H1 (cell line): ENCODE results near the gene ST8SIA3. TPM values are rescaled to one million over a fixed set of nuclear protein-coding genes. Genes with fewer than 3 reads are reported as not detected.
A peak's percentile ranks its signal among the peaks of the same experiment; 100 is the strongest.

Source experiments
- CTCF ChIA-PET: fragments of 300-600 bp; sonication (Branson Sonifier 250); formaldehyde crosslinking; loops from one replicate; lab custom pipeline; 2021; ENCODE audit not compliant: partially characterized antibody; lab: Charles Lee
- POLR2A ChIA-PET: fragments of 300-600 bp; sonication (Branson Sonifier 250); formaldehyde crosslinking; loops from one replicate; lab custom pipeline; 2021; ENCODE audit warnings: inconsistent platforms; ENCODE audit not compliant: partially characterized antibody; lab: Charles Lee
- DNase-seq, 2 experiments: peaks; one replicate each; pipeline versions ENCODE4 v3.0.0 to v3.0.0-alpha.2; 2010 to 2022; ENCODE audit warnings: low spot score in 2 of 2, low read depth in 1 of 2, mixed read lengths in 1 of 2
- FAIRE-seq: peaks from 2 replicates; lab custom pipeline; 2011; peaks lifted over from hg19 to GRCh38; lab: Jason Lieb, UNC
- H2AFZ ChIP-seq: 2 replicates; pipeline ENCODE4 v1.8.1; 2012; ENCODE audit warnings: low read length, inconsistent platforms
- H2AK5ac ChIP-seq: 2 replicates; pipeline ENCODE4 v1.6.1; 2013; ENCODE audit warnings: low read depth, low read length
- H2BK120ac ChIP-seq: replicated peaks from 2 replicates; pipeline ENCODE3; 2013; ENCODE audit warnings: low read depth, low read length, inconsistent platforms
- H2BK12ac ChIP-seq: 2 replicates; pipeline ENCODE4 v1.6.1; 2013; ENCODE audit warnings: low read depth, low read length
- H2BK15ac ChIP-seq: 2 replicates; pipeline ENCODE4 v1.6.1; 2013; ENCODE audit warnings: low read length
- H2BK20ac ChIP-seq: 2 replicates; pipeline ENCODE4 v1.6.1; 2013; ENCODE audit warnings: low read length
- H2BK5ac ChIP-seq: 2 replicates; pipeline ENCODE4 v1.6.1; 2013; ENCODE audit warnings: low read depth, low read length
- H3K14ac ChIP-seq: 2 replicates; pipeline ENCODE4 v1.6.1; 2013; ENCODE audit warnings: inconsistent platforms; ENCODE audit not compliant: insufficient read length
- H3K18ac ChIP-seq: 2 replicates; pipeline ENCODE4 v1.6.1; 2013; ENCODE audit warnings: low read length; ENCODE audit errors: extremely low read depth
- H3K23ac ChIP-seq: 2 replicates; pipeline ENCODE4 v1.6.1; 2013; ENCODE audit warnings: inconsistent platforms; ENCODE audit not compliant: insufficient read length
- H3K23me2 ChIP-seq: 2 replicates; pipeline ENCODE4 v1.6.1; 2013; ENCODE audit warnings: low read depth, low read length
- H3K27ac ChIP-seq: 2 replicates; pipeline ENCODE4 v1.6.1; 2011; ENCODE audit warnings: low read depth, low read length, inconsistent platforms
- H3K27me3 ChIP-seq, 4 experiments: replicated peaks in 1 of 4; 1 replicate in 1 of 4; 2 replicates in 3 of 4; pipeline versions ENCODE4 v1.6.1 to v1.8.1; 2011 to 2013; ENCODE audit warnings: low read length in 3 of 4, mild to moderate bottlenecking in 3 of 4, inconsistent platforms in 2 of 4, mixed read lengths in 2 of 4, moderate library complexity in 1 of 4; ENCODE audit not compliant: control insufficient read depth in 3 of 4, insufficient read depth in 3 of 4; ENCODE audit errors: extremely low read depth in 1 of 4
- H3K36me3 ChIP-seq, 4 experiments: 2 replicates each; pipeline versions ENCODE4 v1.6.1 to v1.8.1; 2011 to 2013; ENCODE audit warnings: mild to moderate bottlenecking in 4 of 4, low read length in 3 of 4, moderate library complexity in 2 of 4, control low read depth in 1 of 4, inconsistent platforms in 1 of 4; ENCODE audit not compliant: insufficient read depth in 4 of 4, control insufficient read depth in 2 of 4
- H3K4ac ChIP-seq: replicated peaks from 2 replicates; pipeline ENCODE3; 2013; ENCODE audit warnings: low read length, low read depth, mixed read lengths, inconsistent platforms; ENCODE audit not compliant: insufficient read length
- H3K4me1 ChIP-seq, 4 experiments: replicated peaks in 1 of 4; 1 replicate in 1 of 4; 2 replicates in 3 of 4; pipeline versions ENCODE4 v1.6.1 to v1.8.1; 2011 to 2013; ENCODE audit warnings: low read length in 3 of 4, inconsistent platforms in 2 of 4, mixed read lengths in 1 of 4; ENCODE audit not compliant: insufficient read depth in 4 of 4, control insufficient read depth in 3 of 4
- H3K4me2 ChIP-seq, 2 experiments: 2 replicates each; pipeline versions ENCODE4 v1.6.1 to v1.8.1; 2011 to 2013; ENCODE audit warnings: low read depth in 2 of 2, low read length in 2 of 2, control low read depth in 1 of 2, inconsistent platforms in 1 of 2, mild to moderate bottlenecking in 1 of 2; ENCODE audit not compliant: insufficient read depth in 1 of 2
- H3K4me3 ChIP-seq, 4 experiments: fragments of 200-600, 300-600 bp in 1 of 4; sonication (generic), shearing (Covaris generic), sonication (Bioruptor Twin) in 1 of 4; 2 replicates each; pipeline versions ENCODE4 v1.5.1 to v1.8.1; 2011 to 2016; ENCODE audit warnings: low read length in 4 of 4, low read depth in 3 of 4, control low read depth in 2 of 4, inconsistent platforms in 2 of 4, mild to moderate bottlenecking in 2 of 4, mixed read lengths in 1 of 4, moderate library complexity in 1 of 4; ENCODE audit not compliant: insufficient read depth in 2 of 4; ENCODE audit errors: extremely low read depth in 1 of 4
- H3K56ac ChIP-seq: replicated peaks from 2 replicates; pipeline ENCODE3; 2013; ENCODE audit warnings: low read depth, mild to moderate bottlenecking, mixed read lengths, low read length, inconsistent platforms; ENCODE audit not compliant: insufficient read length
- H3K79me1 ChIP-seq: 2 replicates; pipeline ENCODE4 v1.6.1; 2013; ENCODE audit warnings: low read depth, low read length, control low read depth
- H3K79me2 ChIP-seq, 2 experiments: 2 replicates each; pipeline versions ENCODE4 v1.6.1 to v1.8.1; 2012 to 2013; ENCODE audit warnings: low read length in 2 of 2, mild to moderate bottlenecking in 2 of 2, inconsistent platforms in 1 of 2; ENCODE audit not compliant: insufficient read depth in 2 of 2, control insufficient read depth in 1 of 2
- H3K9ac ChIP-seq, 4 experiments: replicated peaks in 1 of 4; 1 replicate in 1 of 4; 2 replicates in 3 of 4; pipeline versions ENCODE4 v1.6.1 to v1.8.1; 2011 to 2013; ENCODE audit warnings: low read depth in 3 of 4, low read length in 3 of 4, control low read depth in 2 of 4, mild to moderate bottlenecking in 2 of 4, moderate library complexity in 2 of 4, inconsistent platforms in 1 of 4; ENCODE audit errors: extremely low read depth in 1 of 4
- H3K9me3 ChIP-seq, 2 experiments: 2 replicates each; pipeline versions ENCODE4 v1.6.1 to v1.8.1; 2012 to 2013; ENCODE audit warnings: mild to moderate bottlenecking in 2 of 2, moderate library complexity in 2 of 2, control low read depth in 1 of 2, inconsistent platforms in 1 of 2, low read depth in 1 of 2, low read length in 1 of 2, mixed read lengths in 1 of 2; ENCODE audit not compliant: insufficient read depth in 2 of 2
- H4K20me1 ChIP-seq, 2 experiments: replicated peaks in 1 of 2; 2 replicates each; pipeline versions ENCODE3 to v1.8.1; 2011 to 2013; ENCODE audit warnings: inconsistent platforms in 2 of 2, low read length in 2 of 2, mild to moderate bottlenecking in 1 of 2; ENCODE audit not compliant: insufficient read depth in 2 of 2, control insufficient read depth in 1 of 2
- H4K5ac ChIP-seq: 2 replicates; pipeline ENCODE4 v1.6.1; 2013; ENCODE audit warnings: low read length, low read depth, mixed read lengths, inconsistent platforms; ENCODE audit not compliant: insufficient read length
- H4K8ac ChIP-seq: 2 replicates; pipeline ENCODE4 v1.8.0; 2013; ENCODE audit warnings: mild to moderate bottlenecking, moderate library complexity, low read length, inconsistent platforms; ENCODE audit not compliant: insufficient read depth; ENCODE audit errors: extremely low read depth
- H4K91ac ChIP-seq: replicated peaks from 2 replicates; pipeline ENCODE3; 2013; ENCODE audit warnings: low read length, mixed read lengths, inconsistent platforms; ENCODE audit not compliant: insufficient read length
- ASH2L ChIP-seq: fragments of 200-600, 300-600 bp; sonication (generic); IDR thresholded peaks from one replicate; pipeline ENCODE4 v1.7.1; 2017; ENCODE audit warnings: low read length
- BCL11A ChIP-seq, 2 experiments: IDR thresholded peaks; one replicate each; pipeline ENCODE4 v1.6.1; 2011; ENCODE audit warnings: low read depth in 2 of 2, low read length in 2 of 2, mild to moderate bottlenecking in 2 of 2
- CBX5 ChIP-seq: fragments of 300-800, 300-1000 bp; sonication (generic); IDR thresholded peaks from 2 replicates; pipeline ENCODE4 v1.7.1; 2016; ENCODE audit warnings: antibody characterized with exemption, low read length, low read depth
- CHD1 ChIP-seq: IDR thresholded peaks from 2 replicates; pipeline ENCODE4 v1.6.1; 2012; ENCODE audit warnings: low read depth, low read length, improper control_type of control experiment
- GTF2F1 ChIP-seq: IDR thresholded peaks from 2 replicates; pipeline ENCODE4 v1.6.1; 2012; ENCODE audit warnings: low read depth, low read length, improper control_type of control experiment, borderline replicate concordance
- HDAC2 ChIP-seq, 2 experiments: fragments of 300-600 bp in 1 of 2; sonication (generic) in 1 of 2; IDR thresholded peaks; 2 replicates each; pipeline ENCODE4 v1.6.1; 2011 to 2012; ENCODE audit warnings: low read depth in 2 of 2, low read length in 2 of 2, mild to moderate bottlenecking in 2 of 2, moderate library complexity in 2 of 2, borderline replicate concordance in 1 of 2, inconsistent platforms in 1 of 2
- HDAC6 ChIP-seq: IDR thresholded peaks from one replicate; pipeline ENCODE4 v1.7.1; 2012; ENCODE audit warnings: low read depth, mild to moderate bottlenecking, inconsistent platforms, low read length, moderate library complexity
- PHF8 ChIP-seq: fragments of 200-600 bp; sonication (generic); conservative IDR thresholded peaks from 2 replicates; pipeline ENCODE4 v1.7.1; 2012; ENCODE audit warnings: low read depth, mild to moderate bottlenecking, inconsistent platforms, low read length, moderate library complexity
- RNF2 ChIP-seq: fragments of 200-900, 300-1000 bp; sonication (generic); IDR thresholded peaks from 2 replicates; pipeline ENCODE4 v1.7.1; 2016; ENCODE audit warnings: borderline replicate concordance, low read depth, mild to moderate bottlenecking, antibody characterized with exemption, low read length; ENCODE audit not compliant: poor library complexity, severe bottlenecking; ENCODE audit errors: missing control alignments
- SIRT6 ChIP-seq: IDR thresholded peaks from one replicate; pipeline ENCODE4 v1.7.1; 2012; ENCODE audit warnings: low read length, inconsistent platforms
- SP2 ChIP-seq: IDR thresholded peaks from 2 replicates; pipeline ENCODE4 v1.6.1; 2012; ENCODE audit warnings: mild to moderate bottlenecking, low read length, inconsistent platforms
- TBP ChIP-seq: IDR thresholded peaks from 2 replicates; pipeline ENCODE4 v1.6.1; 2011; ENCODE audit warnings: low read depth, low read length, improper control_type of control experiment
- YY1 ChIP-seq: IDR thresholded peaks from 2 replicates; pipeline ENCODE4 v1.6.1; 2011; ENCODE audit warnings: low read depth, mild to moderate bottlenecking, low read length
- WGBS, 2 experiments: shearing (Covaris generic) in 1 of 2; methylation state at CpG; one replicate each; pipeline versions ENCODE4 v1.1.6 to v1.1.7; 2013 to 2015; ENCODE audit warnings: low lambda C conversion rate in 2 of 2, mixed read lengths in 2 of 2, inconsistent platforms in 1 of 2, low coverage in 1 of 2, missing lambda C conversion rate in 1 of 2; ENCODE audit not compliant: insufficient replicate concordance in 2 of 2, insufficient coverage in 1 of 2, insufficient read length in 1 of 2; ENCODE audit errors: extremely low coverage in 1 of 2, missing lambda C conversion rate in 1 of 2; 5-methylcytosine and 5-hydroxymethylcytosine counted together
- polyA plus RNA-seq, 7 experiments: library from polyadenylated mRNA; depleted of rRNA in 3 of 7; stranded (reverse) in 5 of 7; unstranded in 2 of 7; fragments of >200 nt in 5 of 7; fragments of 200-250 nt in 2 of 7; gene quantifications; 1 replicate in 5 of 7; 2 replicates in 1 of 7; 4 replicates in 1 of 7; pipeline versions ENCODE4 v1.2.1 to v1.2.3, GENCODE V29; 2011 to 2013; ENCODE audit warnings: missing spikeins in 2 of 7, mixed read lengths in 2 of 7
- total RNA-seq: library from RNA; stranded (reverse); fragmentation: NEBNext Ultra II Directional; extraction: Animal tissue kit (Norgen Biotek cat#: 25700); gene quantifications from 2 replicates; pipeline ENCODE4 v1.2.1, GENCODE V29; 2021
- TF ChIP-seq, protein P1 (sequence below): IDR thresholded peaks from 2 replicates; pipeline ENCODE4 v1.6.1; 2012; ENCODE audit warnings: inconsistent platforms

Gene ST8SIA3
- total and polyA plus RNA-seq, 2 of the 8 experiments (the other 6 are each of a cell fraction or from before 2014, with no cell fraction given) = 1.2 to 3.7 TPM

DNA sequence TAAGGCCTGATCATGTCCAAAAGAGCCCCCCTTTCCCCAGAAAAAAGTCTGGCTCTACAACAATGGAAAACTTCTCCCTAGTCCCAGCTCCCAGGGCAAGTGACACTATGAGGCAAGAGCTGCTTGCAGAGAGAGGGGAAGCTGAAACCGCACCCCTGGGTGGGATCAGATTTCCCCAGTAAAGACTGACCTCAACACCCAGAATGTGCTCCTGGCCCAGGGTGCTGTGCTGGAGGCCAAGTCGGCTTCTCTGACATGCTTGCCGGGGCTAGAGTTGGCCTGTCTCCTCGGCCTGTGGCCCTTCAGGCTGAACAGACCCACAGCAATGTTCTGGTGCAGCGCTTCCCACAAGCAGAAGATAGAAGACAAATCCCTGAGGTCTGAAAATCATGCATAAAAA, 18.4 kb upstream of the ST8SIA3 start:
- Histone ChIP-seq H3K36me3 (no peaks in the 10 kb centered on the region), H3K56ac (no peak overlapping the region), H3K4me1 (peaks cover 0 to 3% (median 1%) of the 10 kb centered on the region in 4 experiments; a peak in 2 of 7 replicates), H3K27ac (no peak overlapping the region), H4K20me1 (no peaks in the 10 kb centered on the region), H3K4me3 (no peak overlapping the region), H2BK120ac (no peak overlapping the region), H3K14ac (no peak overlapping the region), H3K79me2 (no peaks in the 10 kb centered on the region), H2BK5ac (no peak overlapping the region), H3K23ac (no peak overlapping the region), H2BK15ac (no peak overlapping the region), H4K8ac (no peak overlapping the region), H2BK12ac (no peak overlapping the region), H3K27me3 (no peaks in the 10 kb centered on the region; a peak in 1 of 7 replicates), H3K4me2 (no peak overlapping the region), H3K18ac (no peak overlapping the region), H2AK5ac (no peak overlapping the region), H3K9me3 (no peaks in the 10 kb centered on the region), H4K91ac (no peak overlapping the region), H2AFZ (peak overlapping the region; percentile 57), H3K4ac (no peak overlapping the region), H3K23me2 (no peaks in the 10 kb centered on the region), H3K79me1 (no peaks in the 10 kb centered on the region), H4K5ac (no peak overlapping the region), H2BK20ac (no peak overlapping the region), H3K9ac (no peak overlapping the region)
- ChIA-PET POLR2A (no interaction called here), CTCF (no interaction called here)
- no peak for FAIRE-seq
- 84% methylated on average over 5 of the region's 5 CpGs; no CpG with 5 or more reads in 1 of the 2 experiments for WGBS, 2 experiments
- DNase-seq = no peak
- TF ChIP-seq GTF2F1 (no peak), CHD1 (no peak), CBX5 (no peak), TBP (no peak), RNF2 (no peak), PHF8 (no peak), ASH2L (no peak), HDAC2 (IDR thresholded peaks at IDR 0.05; ENCODE audit: borderline replicate concordance in 1 of 2, low read depth in 2 of 2, low read length in 2 of 2) (no peak), SP2 (no peak), SIRT6 (no peak), YY1 (no peak), BCL11A (IDR thresholded peaks at IDR 0.05; ENCODE audit: low read depth in 2 of 2, low read length in 2 of 2) (no peak), HDAC6 (no peak)
- TF ChIP-seq, protein P1, sequence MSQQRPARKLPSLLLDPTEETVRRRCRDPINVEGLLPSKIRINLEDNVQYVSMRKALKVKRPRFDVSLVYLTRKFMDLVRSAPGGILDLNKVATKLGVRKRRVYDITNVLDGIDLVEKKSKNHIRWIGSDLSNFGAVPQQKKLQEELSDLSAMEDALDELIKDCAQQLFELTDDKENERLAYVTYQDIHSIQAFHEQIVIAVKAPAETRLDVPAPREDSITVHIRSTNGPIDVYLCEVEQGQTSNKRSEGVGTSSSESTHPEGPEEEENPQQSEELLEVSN = no peak
